Mononuclear cell (primary cell): ENCODE measurements around the gene AFAP1. TPM values are rescaled to one million over a fixed set of nuclear protein-coding genes. Genes with fewer than 3 reads are reported as not detected.
"Not testable (repeated sequence)": the region's sequence is repeated elsewhere in the genome, so short reads cannot be mapped to it uniquely, and the experiment has no call there.

Experiments used
- H3K27me3 ChIP-seq: 2 replicates; pipeline ENCODE4 v1.6.0; 2011; ENCODE audit warnings: low read length, control low read depth; ENCODE audit not compliant: insufficient read depth
- H3K4me1 ChIP-seq: 2 replicates; pipeline ENCODE4 v1.5.1; 2011; ENCODE audit warnings: mild to moderate bottlenecking, low read length, control low read depth; ENCODE audit not compliant: insufficient read depth
- H3K4me3 ChIP-seq: 2 replicates; pipeline ENCODE4 v1.5.1; 2011; ENCODE audit warnings: mild to moderate bottlenecking, low read length, moderate library complexity
- H3K9me3 ChIP-seq: 2 replicates; pipeline ENCODE4 v1.5.1; 2011; ENCODE audit warnings: low read depth, mild to moderate bottlenecking, control low read depth, low read length
- total RNA-seq: library from RNA; depleted of rRNA; stranded (reverse); fragments of >200 nt; gene quantifications from one replicate; pipeline ENCODE4 v1.2.3, GENCODE V29; 2012

AFAP1 gene
- total RNA-seq, 1 donor = 6.7 TPM

GRCh38 chr4:7918981-7919380 lies 20.7 kb downstream of the AFAP1 start:
- Histone ChIP-seq H3K27me3 (no peaks in the 10 kb centered on the region), H3K4me1 (no peaks in the 10 kb centered on the region), H3K4me3 (no peak overlapping the region), H3K9me3 (no peaks in the 10 kb centered on the region)

GRCh38 chr4:7918187-7918586 lies 21.5 kb downstream of the AFAP1 start:
- H3K9me3 ChIP-seq, H3K27me3 ChIP-seq: not testable (repeated sequence)

GRCh38 chr4:7917669-7918068 lies 22.0 kb downstream of the AFAP1 start:
- Histone ChIP-seq H3K9me3 (no peaks in the 10 kb centered on the region), H3K4me3 (no peak overlapping the region), H3K4me1 (no peaks in the 10 kb centered on the region), H3K27me3 (no peaks in the 10 kb centered on the region)

More at GRCh38 chr4:7918187-7918586, 21.5 kb downstream of the AFAP1 start:
- not testable (repeated sequence) for H3K4me3 ChIP-seq, H3K4me1 ChIP-seq

- Histone ChIP-seq H3K27me3 (no peaks in the 10 kb centered on the region), H3K4me3 (no peak overlapping the region), H3K9me3 (no peaks in the 10 kb centered on the region), H3K4me1 (no peaks in the 10 kb centered on the region)
Measured at GRCh38 chr4:7915875-7916242, 23.8 kb downstream of the AFAP1 start.

GRCh38 chr4:7912826-7913225 lies 26.8 kb downstream of the AFAP1 start:
- Histone ChIP-seq H3K9me3 (no peaks in the 10 kb centered on the region), H3K4me3 (no peak overlapping the region), H3K27me3 (no peaks in the 10 kb centered on the region), H3K4me1 (no peaks in the 10 kb centered on the region)

- H3K4me1 ChIP-seq = no peaks in the 10 kb centered on the region
- H3K27me3 ChIP-seq = no peaks in the 10 kb centered on the region
- no peaks in the 10 kb centered on the region for H3K9me3 ChIP-seq
- no peak overlapping the region for H3K4me3 ChIP-seq
Measured at GRCh38 chr4:7910952-7911578, 28.6 kb downstream of the AFAP1 start.

GRCh38 chr4:7910263-7910896 lies 29.3 kb downstream of the AFAP1 start:
- H3K4me3 ChIP-seq = no peak overlapping the region
- no peaks in the 10 kb centered on the region for H3K27me3 ChIP-seq
- no peaks in the 10 kb centered on the region for H3K4me1 ChIP-seq

GRCh38 chr4:7909463-7910262 lies 30.0 kb downstream of the AFAP1 start:
- no peaks in the 10 kb centered on the region for H3K4me1 ChIP-seq
- H3K4me3 ChIP-seq = no peak overlapping the region
- no peaks in the 10 kb centered on the region for H3K27me3 ChIP-seq
- no peaks in the 10 kb centered on the region for H3K9me3 ChIP-seq

More at GRCh38 chr4:7910263-7910896, 29.3 kb downstream of the AFAP1 start:
- H3K9me3 ChIP-seq = no peaks in the 10 kb centered on the region

GRCh38 chr4:7908668-7909067 lies 31.0 kb downstream of the AFAP1 start:
- no peaks in the 10 kb centered on the region for H3K4me1 ChIP-seq
- no peaks in the 10 kb centered on the region for H3K9me3 ChIP-seq
- H3K4me3 ChIP-seq = no peak overlapping the region
- no peaks in the 10 kb centered on the region for H3K27me3 ChIP-seq

GRCh38 chr4:7907142-7907541 lies 32.5 kb downstream of the AFAP1 start:
- H3K4me3 ChIP-seq = no peak overlapping the region
- H3K9me3 ChIP-seq = no peaks in the 10 kb centered on the region
- no peaks in the 10 kb centered on the region for H3K27me3 ChIP-seq
- H3K4me1 ChIP-seq = no peaks in the 10 kb centered on the region

GRCh38 chr4:7906171-7906701 lies 33.4 kb downstream of the AFAP1 start:
- H3K4me3 ChIP-seq = no peak overlapping the region
- H3K9me3 ChIP-seq = no peaks in the 10 kb centered on the region
- H3K4me1 ChIP-seq = no peaks in the 10 kb centered on the region
- no peaks in the 10 kb centered on the region for H3K27me3 ChIP-seq

GRCh38 chr4:7904952-7905915 lies 34.4 kb downstream of the AFAP1 start:
- H3K27me3 ChIP-seq = no peaks in the 10 kb centered on the region
- H3K4me3 ChIP-seq = no peak overlapping the region
- H3K9me3 ChIP-seq = no peaks in the 10 kb centered on the region
- H3K4me1 ChIP-seq = no peaks in the 10 kb centered on the region

GRCh38 chr4:7903791-7904516 lies 35.7 kb downstream of the AFAP1 start:
- Histone ChIP-seq H3K4me1 (no peaks in the 10 kb centered on the region), H3K9me3 (no peaks in the 10 kb centered on the region), H3K4me3 (no peak overlapping the region), H3K27me3 (no peaks in the 10 kb centered on the region)

- no peaks in the 10 kb centered on the region for H3K4me1 ChIP-seq
- no peaks in the 10 kb centered on the region for H3K9me3 ChIP-seq
Measured at GRCh38 chr4:7902826-7903225, 36.8 kb downstream of the AFAP1 start.

More at GRCh38 chr4:7902826-7903225, 36.8 kb downstream of the AFAP1 start:
- Histone ChIP-seq H3K27me3 (no peaks in the 10 kb centered on the region), H3K4me3 (no peak overlapping the region)
